Mucosa of rectum (tissue), 2 donors: ENCODE results near the gene ZNF407.

Experiments used
- H3K27ac ChIP-seq, 2 donors: one replicate each; pipeline ENCODE4 v1.7.0; 2013; ENCODE audit warnings: inconsistent platforms in 2 of 2, low read depth in 2 of 2, low read length in 2 of 2
- H3K27me3 ChIP-seq, 2 donors: one replicate each; pipeline ENCODE4 v1.7.0; 2013; ENCODE audit warnings: low read length in 2 of 2; ENCODE audit not compliant: control insufficient read depth in 2 of 2, insufficient read depth in 2 of 2
- H3K36me3 ChIP-seq, 2 donors: one replicate each; pipeline ENCODE4 v1.7.0; 2013; ENCODE audit warnings: low read length in 2 of 2; ENCODE audit not compliant: control insufficient read depth in 2 of 2, insufficient read depth in 2 of 2
- H3K4me1 ChIP-seq, 2 donors: one replicate each; pipeline ENCODE4 v1.7.0; 2013; ENCODE audit warnings: low read length in 2 of 2, mild to moderate bottlenecking in 1 of 2; ENCODE audit not compliant: control insufficient read depth in 2 of 2, insufficient read depth in 2 of 2
- H3K4me3 ChIP-seq, 2 donors: one replicate each; pipeline ENCODE4 v1.7.0; 2013; ENCODE audit warnings: low read length in 2 of 2
- H3K9ac ChIP-seq, 2 donors: one replicate each; pipeline ENCODE4 v1.7.0; 2013; ENCODE audit warnings: low read length in 2 of 2, low read depth in 1 of 2, mild to moderate bottlenecking in 1 of 2
- H3K9me3 ChIP-seq, 2 donors: one replicate each; pipeline ENCODE4 v1.7.0; 2013; ENCODE audit warnings: low read length in 2 of 2; ENCODE audit not compliant: control insufficient read depth in 2 of 2
- donor health status: healthy.
- donor health status: Normal muscosa, but diverticular disease.

The ZNF407 gene

GRCh38 chr18:74804677-74805076 lies 207.0 kb downstream of the ZNF407 start:
- Histone ChIP-seq H3K27ac (no peak overlapping the region), H3K4me3 (no peak overlapping the region), H3K9me3 (no peaks in the 10 kb centered on the region), H3K27me3 (no peaks in the 10 kb centered on the region), H3K9ac (no peak overlapping the region), H3K36me3 (no peaks in the 10 kb centered on the region), H3K4me1 (peaks cover 0 to 11% of the 10 kb centered on the region in 2 donors)

GRCh38 chr18:74806073-74806472 lies 208.4 kb downstream of the ZNF407 start:
- Histone ChIP-seq H3K27ac (peak overlapping the region in 1 of 2 donors; percentile 44), H3K4me3 (no peak overlapping the region)

GRCh38 chr18:74806700-74807416 lies 209.2 kb downstream of the ZNF407 start:
- no peaks in the 10 kb centered on the region for H3K9me3 ChIP-seq
- H3K36me3 ChIP-seq, result no peaks in the 10 kb centered on the region
- H3K4me1 ChIP-seq, result peaks cover 0 to 11% of the 10 kb centered on the region in 2 donors
- no peak overlapping the region for H3K9ac ChIP-seq
- peak overlapping the region in 1 of 2 donors; percentile 44 for H3K27ac ChIP-seq
- H3K27me3 ChIP-seq, result no peaks in the 10 kb centered on the region
- H3K4me3 ChIP-seq, result no peak overlapping the region

More at GRCh38 chr18:74806073-74806472, 208.4 kb downstream of the ZNF407 start:
- Histone ChIP-seq H3K27me3 (no peaks in the 10 kb centered on the region), H3K36me3 (no peaks in the 10 kb centered on the region), H3K9me3 (no peaks in the 10 kb centered on the region), H3K4me1 (peaks cover 0 to 11% of the 10 kb centered on the region in 2 donors), H3K9ac (no peak overlapping the region)

- Histone ChIP-seq H3K9ac (no peak overlapping the region), H3K4me3 (no peak overlapping the region), H3K27me3 (no peaks in the 10 kb centered on the region), H3K9me3 (no peaks in the 10 kb centered on the region), H3K36me3 (no peaks in the 10 kb centered on the region), H3K4me1 (no peaks in the 10 kb centered on the region), H3K27ac (no peak overlapping the region)
Observed at GRCh38 chr18:74817576-74817975, 219.9 kb downstream of the ZNF407 start.

- H3K9me3 ChIP-seq, result no peaks in the 10 kb centered on the region
- H3K27me3 ChIP-seq, result no peaks in the 10 kb centered on the region
- no peaks in the 10 kb centered on the region for H3K4me1 ChIP-seq
- no peak overlapping the region for H3K4me3 ChIP-seq
- no peak overlapping the region for H3K27ac ChIP-seq
- H3K36me3 ChIP-seq, result no peaks in the 10 kb centered on the region
- H3K9ac ChIP-seq, result no peak overlapping the region
Observed at GRCh38 chr18:74818516-74819175, 221.0 kb downstream of the ZNF407 start.

GRCh38 chr18:74819433-74820059 lies 221.9 kb downstream of the ZNF407 start:
- Histone ChIP-seq H3K9me3 (no peaks in the 10 kb centered on the region), H3K27ac (no peak overlapping the region), H3K4me1 (no peaks in the 10 kb centered on the region), H3K9ac (no peak overlapping the region), H3K36me3 (no peaks in the 10 kb centered on the region), H3K4me3 (no peak overlapping the region), H3K27me3 (no peaks in the 10 kb centered on the region)

- Histone ChIP-seq H3K27me3 (no peaks in the 10 kb centered on the region), H3K9me3 (no peaks in the 10 kb centered on the region), H3K9ac (no peak overlapping the region), H3K27ac (no peak overlapping the region), H3K36me3 (no peaks in the 10 kb centered on the region), H3K4me3 (no peak overlapping the region), H3K4me1 (no peaks in the 10 kb centered on the region)
Observed at GRCh38 chr18:74820160-74820780, 222.6 kb downstream of the ZNF407 start.

GRCh38 chr18:74825460-74825859 lies 227.8 kb downstream of the ZNF407 start:
- Histone ChIP-seq H3K27me3 (no peaks in the 10 kb centered on the region), H3K27ac (no peak overlapping the region), H3K9me3 (no peaks in the 10 kb centered on the region), H3K4me3 (no peak overlapping the region), H3K4me1 (no peaks in the 10 kb centered on the region), H3K36me3 (no peaks in the 10 kb centered on the region), H3K9ac (no peak overlapping the region)

- Histone ChIP-seq H3K9me3 (no peaks in the 10 kb centered on the region), H3K4me1 (no peaks in the 10 kb centered on the region), H3K27me3 (no peaks in the 10 kb centered on the region), H3K9ac (no peak overlapping the region), H3K36me3 (no peaks in the 10 kb centered on the region), H3K27ac (no peak overlapping the region), H3K4me3 (no peak overlapping the region)
Observed at GRCh38 chr18:74826572-74826971, 228.9 kb downstream of the ZNF407 start.

GRCh38 chr18:74828200-74828599 lies 230.5 kb downstream of the ZNF407 start:
- Histone ChIP-seq H3K4me1 (no peaks in the 10 kb centered on the region), H3K27ac (no peak overlapping the region), H3K27me3 (no peaks in the 10 kb centered on the region), H3K9ac (no peak overlapping the region), H3K36me3 (no peaks in the 10 kb centered on the region), H3K4me3 (no peak overlapping the region), H3K9me3 (no peaks in the 10 kb centered on the region)
